SK-N-MC (cell line): ENCODE data around the gene GLG1.
"Not testable (repeated sequence)": the region's sequence is repeated elsewhere in the genome, so short reads cannot be mapped to it uniquely, and the experiment has no call there.

Experiments
- DNase-seq: peaks from one replicate; pipeline ENCODE4 v3.0.0-alpha.2; 2011; ENCODE audit warnings: low read depth, low spot score
- H3K27ac ChIP-seq: fragments of 200-600 bp; sonication (generic); 2 replicates; pipeline ENCODE4 v1.5.1; 2016; ENCODE audit warnings: mixed run types
- H3K36me3 ChIP-seq: fragments of 200-600 bp; sonication (generic); 2 replicates; pipeline ENCODE4 v1.6.1; 2017; ENCODE audit warnings: antibody characterized with exemption, low read length, mixed read lengths; ENCODE audit not compliant: insufficient read depth
- H3K4me3 ChIP-seq: fragments of 200-600 bp; sonication (generic); 2 replicates; pipeline ENCODE4 v1.5.1; 2016
- H3K9ac ChIP-seq: fragments of 200-600 bp; sonication (generic); 2 replicates; pipeline ENCODE4 v1.8.0; 2017; ENCODE audit warnings: mixed run types, mixed read lengths; ENCODE audit not compliant: insufficient read length
- H3K9me3 ChIP-seq: fragments of 200-600 bp; sonication (generic); 2 replicates; pipeline ENCODE4 v1.6.1; 2017; ENCODE audit warnings: low read depth, mild to moderate bottlenecking, antibody characterized with exemption, low read length, moderate library complexity, mixed read lengths
- EZH2 ChIP-seq: fragments of 200-600 bp; sonication (generic); IDR thresholded peaks from one replicate; pipeline ENCODE4 v1.6.1; 2017; ENCODE audit warnings: antibody characterized with exemption
- FOXP2 ChIP-seq: optimal IDR thresholded peaks from 2 replicates; pipeline ENCODE3; 2011; ENCODE audit warnings: mild to moderate bottlenecking, moderate library complexity; ENCODE audit not compliant: insufficient read depth; ENCODE audit errors: extremely low read length, control extremely low read depth
- POLR2AphosphoS5 ChIP-seq: IDR thresholded peaks from 2 replicates; pipeline ENCODE4 v1.6.1; 2012; ENCODE audit warnings: mild to moderate bottlenecking, low read depth, low read length, borderline replicate concordance

Gene GLG1

GRCh38 chr16:74562117-74562516, 44.8 kb downstream of the GLG1 start:
- 0 out of 2 replicates have a peak, but pooled peaks cover 5% of the 10 kb centered on the region for H3K36me3 ChIP-seq
- peak overlapping the region; percentile 85 for H3K27ac ChIP-seq
- TF ChIP-seq EZH2 (no peak), POLR2AphosphoS5 (no peak), FOXP2 (no peak)
- no peaks in the 10 kb centered on the region for H3K9me3 ChIP-seq
- no peak overlapping the region for H3K4me3 ChIP-seq
- no peak overlapping the region for H3K9ac ChIP-seq
- DNase-seq: no peak

GRCh38 chr16:74561626-74562025, 45.3 kb downstream of the GLG1 start:
- no peak overlapping the region for H3K4me3 ChIP-seq
- no peak for DNase-seq
- no peak overlapping the region for H3K9ac ChIP-seq
- H3K9me3 ChIP-seq: no peaks in the 10 kb centered on the region
- 0 out of 2 replicates have a peak, but pooled peaks cover 5% of the 10 kb centered on the region for H3K36me3 ChIP-seq
- peak overlapping the region; percentile 85 for H3K27ac ChIP-seq
- TF ChIP-seq EZH2 (no peak), FOXP2 (no peak), POLR2AphosphoS5 (no peak)

GRCh38 chr16:74560912-74561311, 46.0 kb downstream of the GLG1 start:
- Histone ChIP-seq H3K4me3 (no peak overlapping the region), H3K27ac (peak overlapping the region; percentile 85), H3K36me3 (peaks cover 5% of the 10 kb centered on the region; the same call in 1 of the 2 replicates), H3K9me3 (no peaks in the 10 kb centered on the region), H3K9ac (no peak overlapping the region)
- DNase-seq: no peak
- no peak for TF ChIP-seq EZH2
- no peak for TF ChIP-seq FOXP2
- no peak for TF ChIP-seq POLR2AphosphoS5

GRCh38 chr16:74558873-74559272, 48.0 kb downstream of the GLG1 start:
- no peak for TF ChIP-seq POLR2AphosphoS5
- no peak for TF ChIP-seq EZH2
- TF ChIP-seq FOXP2: no peak
- Histone ChIP-seq H3K36me3 (peaks cover 9% of the 10 kb centered on the region; the same call in 1 of the 2 replicates), H3K27ac (peak overlapping the region; percentile 96)

GRCh38 chr16:74557275-74557674, 49.6 kb downstream of the GLG1 start:
- Histone ChIP-seq H3K4me3 (peak overlapping the region; percentile 7; the same call in 1 of the 2 replicates), H3K9me3 (no peaks in the 10 kb centered on the region), H3K27ac (peak overlapping the region; percentile 96), H3K9ac (peak overlapping the region; percentile 53), H3K36me3 (peaks cover 6% of the 10 kb centered on the region; the same call in 1 of the 2 replicates)
- no peak for TF ChIP-seq EZH2
- no peak for TF ChIP-seq POLR2AphosphoS5
- TF ChIP-seq FOXP2: no peak
- no peak for DNase-seq

More at GRCh38 chr16:74558873-74559272, 48.0 kb downstream of the GLG1 start:
- no peak for DNase-seq
- no peak overlapping the region for H3K9ac ChIP-seq
- H3K9me3 ChIP-seq: no peaks in the 10 kb centered on the region
- H3K4me3 ChIP-seq: no peak overlapping the region

- Histone ChIP-seq H3K36me3 (peaks cover 6% of the 10 kb centered on the region; the same call in 1 of the 2 replicates), H3K4me3 (no peak overlapping the region), H3K9ac (no peak overlapping the region), H3K27ac (peak overlapping the region; percentile 96), H3K9me3 (no peaks in the 10 kb centered on the region)
- DNase-seq: no peak
- TF ChIP-seq POLR2AphosphoS5 (no peak), FOXP2 (no peak), EZH2 (no peak)
These were observed 50.5 kb downstream of the GLG1 start for GRCh38 chr16:74556375-74556922.

- not testable (repeated sequence) for H3K9me3 ChIP-seq, H3K36me3 ChIP-seq, H3K4me3 ChIP-seq, DNase-seq, H3K9ac ChIP-seq, H3K27ac ChIP-seq
These were observed 54.6 kb downstream of the GLG1 start for GRCh38 chr16:74552357-74552756.

GRCh38 chr16:74550227-74551019, 56.5 kb downstream of the GLG1 start:
- H3K4me3 ChIP-seq, H3K9ac ChIP-seq, DNase-seq, H3K9me3 ChIP-seq, H3K36me3 ChIP-seq: not testable (repeated sequence)
- peak overlapping the region; percentile 60; the same call in 1 of the 2 replicates for H3K27ac ChIP-seq

- H3K9ac ChIP-seq, H3K9me3 ChIP-seq, H3K4me3 ChIP-seq, H3K36me3 ChIP-seq, DNase-seq: not testable (repeated sequence)
- peak overlapping the region; percentile 98 for H3K27ac ChIP-seq
These were observed 60.8 kb downstream of the GLG1 start for GRCh38 chr16:74546112-74546511.

- Histone ChIP-seq H3K27ac (peak overlapping the region; percentile 98), H3K9ac (peak overlapping the region; percentile 59)
- H3K4me3 ChIP-seq, H3K9me3 ChIP-seq, DNase-seq, H3K36me3 ChIP-seq: not testable (repeated sequence)
These were observed 63.9 kb downstream of the GLG1 start for GRCh38 chr16:74542911-74543578.

GRCh38 chr16:74540663-74541062, 66.3 kb downstream of the GLG1 start:
- not testable (repeated sequence) for H3K4me3 ChIP-seq, DNase-seq, H3K9ac ChIP-seq, H3K9me3 ChIP-seq, H3K36me3 ChIP-seq
- peak overlapping the region; percentile 98 for H3K27ac ChIP-seq

- not testable (repeated sequence) for H3K9me3 ChIP-seq, DNase-seq
These were observed 68.1 kb downstream of the GLG1 start for GRCh38 chr16:74538801-74539200.

More at GRCh38 chr16:74538801-74539200, 68.1 kb downstream of the GLG1 start:
- peak overlapping the region; percentile 95 for H3K27ac ChIP-seq
- not testable (repeated sequence) for H3K36me3 ChIP-seq, H3K4me3 ChIP-seq, H3K9ac ChIP-seq
